BE2C (cell line): ENCODE data around the gene TMEM187.

Experiments
- DNase-seq: peaks from one replicate; pipeline ENCODE4 v3.0.0-alpha.2; 2020
- H3K27me3 ChIP-seq: fragments of 250-450 bp; sonication (Bioruptor Pico); 2 replicates; pipeline ENCODE4 v1.5.1; 2020; ENCODE audit warnings: mild to moderate bottlenecking
- H3K36me3 ChIP-seq: fragments of 250-450 bp; sonication (Bioruptor Pico); 2 replicates; pipeline ENCODE4 v1.5.1; 2020; ENCODE audit warnings: mild to moderate bottlenecking
- H3K4me1 ChIP-seq: fragments of 250-450 bp; sonication (Bioruptor Pico); 2 replicates; pipeline ENCODE4 v1.5.1; 2020
- H3K4me3 ChIP-seq: 2 replicates; pipeline ENCODE4 v1.5.1; 2011; ENCODE audit warnings: low read depth, low read length
- H3K9me3 ChIP-seq: fragments of 250-450 bp; sonication (Bioruptor Pico); 2 replicates; pipeline ENCODE4 v1.5.1; 2020
- CTCF ChIP-seq: IDR thresholded peaks from 2 replicates; pipeline ENCODE4 v1.5.1; 2012; ENCODE audit warnings: mild to moderate bottlenecking, low read depth, low read length

The TMEM187 gene

GRCh38 chrX:154032653-154033052 lies 60.1 kb downstream of the TMEM187 start:
- H3K9me3 ChIP-seq = no peaks in the 10 kb centered on the region
- H3K27me3 ChIP-seq = no peaks in the 10 kb centered on the region
- no peaks in the 10 kb centered on the region for H3K4me1 ChIP-seq
- TF ChIP-seq CTCF = no peak
- no peak for DNase-seq
- H3K4me3 ChIP-seq = no peak overlapping the region
- peaks cover 5% of the 10 kb centered on the region; the same call in 1 of the 2 replicates for H3K36me3 ChIP-seq
